HCT116 (cell line): Measurements from ENCODE around the gene HOXA1. TPM values are rescaled to one million over a fixed set of nuclear protein-coding genes. Genes with fewer than 3 reads are reported as not detected.

Experiments used
- ATAC-seq: fragments of 200-7000 bp; cut with Tn5 transposase; 2 replicates; pipeline ENCODE4 v1.9.1; 2020; ENCODE audit warnings: mild to moderate bottlenecking, moderate library complexity
- BruUV-seq: library from RNA; stranded (reverse); fragments of 400-500 nt; replicated peaks from 2 replicates; lab custom pipeline; 2021; lab: Mats Ljungman, UMichigan
- CTCF ChIA-PET: fragments of 300-600 bp; sonication (Branson Sonifier 250); formaldehyde crosslinking; loops from one replicate; lab custom pipeline; 2021; ENCODE audit warnings: antibody characterized with exemption; lab: Charles Lee
- POLR2A ChIA-PET: fragments of 300-600, 350-600 bp; sonication (Branson Sonifier 250); formaldehyde crosslinking; loops from one replicate; lab custom pipeline; 2021; ENCODE audit warnings: antibody characterized with exemption; lab: Charles Lee
- RAD21 ChIA-PET, 2 experiments: fragments of 300-600 bp; sonication (Branson Sonifier 250); formaldehyde crosslinking; loops; one replicate each; lab custom pipeline; 2023; ENCODE audit warnings: low total read pairs in 2 of 2; ENCODE audit not compliant: uncharacterized antibody in 2 of 2, unreplicated experiment in 2 of 2, low non-redundant PET in 1 of 2; lab: Charles Lee
- DNase-seq: peaks from one replicate; pipeline ENCODE4 v3.0.0-alpha.2; 2010; ENCODE audit warnings: low read depth, low spot score
- H2AFZ ChIP-seq: fragments of 200-600 bp; shearing (Covaris generic), sonication (generic); 2 replicates; pipeline ENCODE4 v1.6.1; 2017; ENCODE audit warnings: low read depth, mixed run types, mixed read lengths, antibody characterized with exemption, low read length; ENCODE audit not compliant: poor library complexity, severe bottlenecking
- H3K27ac ChIP-seq: 2 replicates; pipeline ENCODE4 v1.5.1; 2012; ENCODE audit warnings: low read depth, low read length
- H3K27me3 ChIP-seq: fragments of 200-600 bp; sonication (generic); 2 replicates; pipeline ENCODE4 v1.6.1; 2016; ENCODE audit warnings: mixed run types, low read length, mixed read lengths; ENCODE audit not compliant: insufficient read depth
- H3K36me3 ChIP-seq, 2 experiments: fragments of 200-500 bp in 1 of 2; fragments of 200-600 bp in 1 of 2; sonication (Bioruptor generic) in 1 of 2; sonication (generic) in 1 of 2; 2 replicates each; pipeline versions ENCODE4 v1.5.1 to v1.6.1; 2014 to 2016; ENCODE audit warnings: low read length in 2 of 2, inconsistent platforms in 1 of 2, mixed read lengths in 1 of 2, mixed run types in 1 of 2; ENCODE audit not compliant: insufficient read depth in 2 of 2, control insufficient read depth in 1 of 2
- H3K4me1 ChIP-seq, 2 experiments: fragments of 200-600 bp in 1 of 2; sonication (generic) in 1 of 2; 2 replicates each; pipeline versions ENCODE4 v1.5.1 to v1.6.1; 2012 to 2017; ENCODE audit warnings: low read length in 2 of 2, inconsistent platforms in 1 of 2, mild to moderate bottlenecking in 1 of 2, mixed read lengths in 1 of 2, mixed run types in 1 of 2, moderate library complexity in 1 of 2; ENCODE audit not compliant: insufficient read depth in 2 of 2, control insufficient read depth in 1 of 2
- H3K4me2 ChIP-seq: fragments of 200-600 bp; sonication (generic); 2 replicates; pipeline ENCODE4 v1.6.1; 2017; ENCODE audit warnings: mixed run types, low read length, mixed read lengths
- H3K4me3 ChIP-seq, 2 experiments: fragments of 200-600 bp in 1 of 2; sonication (generic) in 1 of 2; replicated peaks in 1 of 2; 2 replicates each; pipeline ENCODE4 v1.5.1; 2011 to 2016; ENCODE audit warnings: low read length in 2 of 2, control low read depth in 1 of 2, low read depth in 1 of 2, mild to moderate bottlenecking in 1 of 2, mixed read lengths in 1 of 2, mixed run types in 1 of 2
- H3K79me2 ChIP-seq: fragments of 200-600 bp; sonication (generic); 2 replicates; pipeline ENCODE4 v1.6.1; 2017; ENCODE audit warnings: mild to moderate bottlenecking, mixed run types, low read length, moderate library complexity, mixed read lengths; ENCODE audit not compliant: insufficient read depth
- H3K9ac ChIP-seq: fragments of 200-600 bp; sonication (generic); 2 replicates; pipeline ENCODE4 v1.6.1; 2016; ENCODE audit warnings: low read length, mixed read lengths
- H3K9me2 ChIP-seq: fragments of 200-600 bp; sonication (generic), shearing (Covaris generic); 2 replicates; pipeline ENCODE4 v1.6.1; 2017; ENCODE audit warnings: mixed run types, mild to moderate bottlenecking, moderate library complexity; ENCODE audit not compliant: insufficient read depth
- H3K9me3 ChIP-seq, 2 experiments: fragments of 200-500 bp in 1 of 2; fragments of 200-600 bp in 1 of 2; sonication (Bioruptor generic) in 1 of 2; sonication (generic) in 1 of 2; 2 replicates each; pipeline ENCODE4 v1.6.1; 2014 to 2017; ENCODE audit warnings: low read length in 2 of 2, mixed read lengths in 2 of 2, inconsistent platforms in 1 of 2, low read depth in 1 of 2, mild to moderate bottlenecking in 1 of 2, mixed run types in 1 of 2, moderate library complexity in 1 of 2; ENCODE audit not compliant: control insufficient read depth in 1 of 2, insufficient read depth in 1 of 2
- H4K20me1 ChIP-seq: fragments of 200-600 bp; sonication (generic), shearing (Covaris generic); 2 replicates; pipeline ENCODE4 v1.6.1; 2017; ENCODE audit warnings: mixed run types, mild to moderate bottlenecking, moderate library complexity; ENCODE audit not compliant: insufficient read depth
- CBX3 ChIP-seq: IDR thresholded peaks from 2 replicates; pipeline ENCODE4 v1.6.1; 2012; ENCODE audit warnings: low read depth
- EZH2 ChIP-seq: fragments of 200-600 bp; sonication (generic); IDR thresholded peaks from 2 replicates; pipeline ENCODE4 v1.6.1; 2017; ENCODE audit warnings: antibody characterized with exemption, mixed run types
- EZH2phosphoT487 ChIP-seq: fragments of 200-600 bp; IDR thresholded peaks from 2 replicates; pipeline ENCODE4 v1.6.1; 2018; ENCODE audit warnings: antibody characterized with exemption, borderline replicate concordance
- JUND ChIP-seq: IDR thresholded peaks from 2 replicates; pipeline ENCODE4 v1.6.1; 2012
- POLR2A ChIP-seq: IDR thresholded peaks from 2 replicates; pipeline ENCODE4 v1.7.0; 2011; ENCODE audit warnings: borderline replicate concordance; ENCODE audit not compliant: insufficient read depth, insufficient read length; ENCODE audit errors: extremely low read depth
- POLR2AphosphoS5 ChIP-seq: IDR thresholded peaks from 2 replicates; pipeline ENCODE4 v1.6.1; 2011; ENCODE audit warnings: mild to moderate bottlenecking, low read depth, low read length, moderate library complexity
- RAD21 ChIP-seq: IDR thresholded peaks from 2 replicates; pipeline ENCODE4 v1.6.1; 2012; ENCODE audit warnings: low read depth, mild to moderate bottlenecking
- SIN3A ChIP-seq: IDR thresholded peaks from 2 replicates; pipeline ENCODE4 v1.6.1; 2012; ENCODE audit warnings: low read depth
- SP1 ChIP-seq: IDR thresholded peaks from 2 replicates; pipeline ENCODE4 v1.6.1; 2012; ENCODE audit warnings: low read depth
- ZNF274 ChIP-seq: fragments of 200-500 bp; sonication (Bioruptor generic); IDR thresholded peaks from 2 replicates; pipeline ENCODE4 v1.6.1; 2014; ENCODE audit warnings: mild to moderate bottlenecking, low read depth, low read length, inconsistent platforms
- intact Hi-C: fragments of 100-400 bp; cut with micrococcal nuclease; formaldehyde crosslinking; loops from 2 replicates; pipeline ENCODE4 v1.10.0; 2022
- total RNA-seq: library from RNA; stranded (reverse); gene quantifications from one replicate; pipeline ENCODE4 v1.2.1, GENCODE V29; 2021; ENCODE audit not compliant: unreplicated experiment
- TF ChIP-seq, protein P1 (sequence below): IDR thresholded peaks from 2 replicates; pipeline ENCODE4 v1.6.1; 2012
- TF ChIP-seq, protein P2 (sequence below): IDR thresholded peaks from 2 replicates; pipeline ENCODE4 v1.6.1; 2011; ENCODE audit warnings: mild to moderate bottlenecking, low read length, moderate library complexity; ENCODE audit not compliant: insufficient replicate concordance; ENCODE audit errors: extremely low read depth

The HOXA1 gene
- total RNA-seq, 1 experiment from 2014 or later = 2.8 TPM

DNA sequence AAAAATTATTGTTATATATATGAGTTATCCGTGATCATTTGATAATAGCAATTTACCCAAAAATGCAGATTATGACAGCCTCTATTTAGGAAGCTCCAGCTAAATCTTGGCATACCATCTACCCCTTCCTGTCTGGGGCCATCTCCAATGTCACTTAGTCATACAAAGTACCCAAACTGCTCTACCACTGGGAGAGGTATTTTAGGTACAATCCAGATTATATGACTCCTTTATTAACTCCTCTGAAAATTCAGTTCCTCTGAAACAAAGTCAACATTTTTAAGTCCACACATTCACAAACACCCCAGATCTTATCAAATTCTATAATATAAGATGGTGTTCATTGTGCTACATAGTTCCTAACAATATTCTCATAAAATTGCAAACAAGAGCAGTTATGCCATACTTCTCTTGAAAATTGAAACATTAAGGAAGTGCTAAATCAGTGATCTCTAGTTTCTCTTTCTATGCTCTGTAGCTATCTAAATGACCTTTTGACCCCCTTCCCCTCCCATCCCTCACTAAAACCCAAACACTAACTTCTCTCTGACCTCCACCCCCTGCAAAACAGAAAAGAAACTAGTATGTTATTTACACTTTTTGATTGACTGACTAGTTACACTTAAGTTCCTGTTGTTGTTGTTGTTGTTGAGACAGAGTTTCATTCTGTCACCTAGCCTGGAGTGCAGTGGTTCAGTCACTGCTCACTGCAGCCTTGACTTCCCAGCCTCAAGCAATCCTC is 16.4 kb downstream of the HOXA1 start:
- ChIA-PET CTCF (no interaction called here), RAD21 (no interaction called here), POLR2A (no interaction called here)
- no peaks in the 10 kb centered on the region for H4K20me1 ChIP-seq
- H3K4me1 ChIP-seq = peaks cover 0 to 36% of the 10 kb centered on the region in 2 experiments; a peak in 2 of 4 replicates
- peak overlapping the region; percentile 64 for H2AFZ ChIP-seq
- DNase-seq (no peak), ATAC-seq (no peak)
- TF ChIP-seq SP1 (no peak), ZNF274 (no peak), POLR2A (no peak), EZH2 (no peak), EZH2phosphoT487 (no peak), JUND (no peak), CBX3 (no peak), SIN3A (no peak), POLR2AphosphoS5 (no peak), RAD21 (no peak)
- TF ChIP-seq, protein P1, sequence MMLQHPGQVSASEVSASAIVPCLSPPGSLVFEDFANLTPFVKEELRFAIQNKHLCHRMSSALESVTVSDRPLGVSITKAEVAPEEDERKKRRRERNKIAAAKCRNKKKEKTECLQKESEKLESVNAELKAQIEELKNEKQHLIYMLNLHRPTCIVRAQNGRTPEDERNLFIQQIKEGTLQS = no peak
- TF ChIP-seq, protein P2, sequence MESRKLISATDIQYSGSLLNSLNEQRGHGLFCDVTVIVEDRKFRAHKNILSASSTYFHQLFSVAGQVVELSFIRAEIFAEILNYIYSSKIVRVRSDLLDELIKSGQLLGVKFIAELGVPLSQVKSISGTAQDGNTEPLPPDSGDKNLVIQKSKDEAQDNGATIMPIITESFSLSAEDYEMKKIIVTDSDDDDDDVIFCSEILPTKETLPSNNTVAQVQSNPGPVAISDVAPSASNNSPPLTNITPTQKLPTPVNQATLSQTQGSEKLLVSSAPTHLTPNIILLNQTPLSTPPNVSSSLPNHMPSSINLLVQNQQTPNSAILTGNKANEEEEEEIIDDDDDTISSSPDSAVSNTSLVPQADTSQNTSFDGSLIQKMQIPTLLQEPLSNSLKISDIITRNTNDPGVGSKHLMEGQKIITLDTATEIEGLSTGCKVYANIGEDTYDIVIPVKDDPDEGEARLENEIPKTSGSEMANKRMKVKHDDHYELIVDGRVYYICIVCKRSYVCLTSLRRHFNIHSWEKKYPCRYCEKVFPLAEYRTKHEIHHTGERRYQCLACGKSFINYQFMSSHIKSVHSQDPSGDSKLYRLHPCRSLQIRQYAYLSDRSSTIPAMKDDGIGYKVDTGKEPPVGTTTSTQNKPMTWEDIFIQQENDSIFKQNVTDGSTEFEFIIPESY = no peak
- H3K9ac ChIP-seq = no peak overlapping the region
- H3K9me2 ChIP-seq = no peaks in the 10 kb centered on the region
- no peak overlapping the region for H3K27ac ChIP-seq
- no peaks in the 10 kb centered on the region for H3K9me3 ChIP-seq
- no peaks in the 10 kb centered on the region for H3K27me3 ChIP-seq
- intact Hi-C loops = no loop called here
- peak overlapping the region; percentile 26 for H3K4me2 ChIP-seq
- H3K36me3 ChIP-seq = no peaks in the 10 kb centered on the region; a peak in 1 of 4 replicates
- BruUV-seq = no TSS peak
- no peak overlapping the region for H3K4me3 ChIP-seq
- H3K79me2 ChIP-seq = no peaks in the 10 kb centered on the region
